B cell (primary cell): Measurements from ENCODE around the gene CHFR.

ENCODE experiments used
- EZH2 ChIP-seq: IDR thresholded peaks from 2 replicates; pipeline ENCODE4 v1.6.1; 2012; ENCODE audit warnings: borderline replicate concordance, low read depth, mild to moderate bottlenecking, moderate library complexity, low read length; ENCODE audit not compliant: insufficient read depth, poor library complexity, severe bottlenecking
- TF ChIP-seq, protein P1 (sequence below): fragments of 200-600 bp; IDR thresholded peaks from one replicate; pipeline ENCODE4 v1.8.0; 2022; ENCODE audit warnings: antibody characterized with exemption, mild to moderate bottlenecking

DNA sequence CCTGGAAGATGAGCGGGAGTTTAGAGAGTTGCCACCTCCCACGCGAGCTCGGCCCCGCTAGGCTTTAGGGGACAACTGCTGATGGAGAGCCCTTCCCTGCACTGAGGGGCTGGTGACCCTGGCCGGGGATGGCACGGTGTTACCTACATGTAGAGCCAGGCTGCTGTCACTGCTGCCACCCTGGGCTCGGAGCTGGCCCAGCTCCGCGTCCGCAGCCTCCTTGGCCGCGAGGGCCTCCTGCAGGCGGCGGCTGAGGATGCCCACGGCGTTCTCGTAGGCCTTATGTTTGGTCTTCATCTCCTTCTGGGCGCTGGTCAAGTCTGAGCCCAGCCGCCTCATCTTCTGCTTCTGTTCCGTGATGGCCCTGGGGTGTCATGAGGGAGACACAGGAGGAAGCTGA, 101.2 kb downstream of the CHFR start:
- TF ChIP-seq, protein P1, sequence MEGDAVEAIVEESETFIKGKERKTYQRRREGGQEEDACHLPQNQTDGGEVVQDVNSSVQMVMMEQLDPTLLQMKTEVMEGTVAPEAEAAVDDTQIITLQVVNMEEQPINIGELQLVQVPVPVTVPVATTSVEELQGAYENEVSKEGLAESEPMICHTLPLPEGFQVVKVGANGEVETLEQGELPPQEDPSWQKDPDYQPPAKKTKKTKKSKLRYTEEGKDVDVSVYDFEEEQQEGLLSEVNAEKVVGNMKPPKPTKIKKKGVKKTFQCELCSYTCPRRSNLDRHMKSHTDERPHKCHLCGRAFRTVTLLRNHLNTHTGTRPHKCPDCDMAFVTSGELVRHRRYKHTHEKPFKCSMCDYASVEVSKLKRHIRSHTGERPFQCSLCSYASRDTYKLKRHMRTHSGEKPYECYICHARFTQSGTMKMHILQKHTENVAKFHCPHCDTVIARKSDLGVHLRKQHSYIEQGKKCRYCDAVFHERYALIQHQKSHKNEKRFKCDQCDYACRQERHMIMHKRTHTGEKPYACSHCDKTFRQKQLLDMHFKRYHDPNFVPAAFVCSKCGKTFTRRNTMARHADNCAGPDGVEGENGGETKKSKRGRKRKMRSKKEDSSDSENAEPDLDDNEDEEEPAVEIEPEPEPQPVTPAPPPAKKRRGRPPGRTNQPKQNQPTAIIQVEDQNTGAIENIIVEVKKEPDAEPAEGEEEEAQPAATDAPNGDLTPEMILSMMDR: no peak
- no peak for TF ChIP-seq EZH2
